DND-41 (cell line): ENCODE results near the gene KLK6.

Source experiments
- EZH2 ChIP-seq: IDR thresholded peaks from 3 replicates; pipeline ENCODE4 v1.6.1; 2012; ENCODE audit warnings: borderline replicate concordance, low read depth, mild to moderate bottlenecking, moderate library complexity, low read length, inconsistent platforms; ENCODE audit not compliant: severe bottlenecking
- TF ChIP-seq, protein P1 (sequence below): IDR thresholded peaks from 2 replicates; pipeline ENCODE4 v1.5.1; 2012; ENCODE audit warnings: borderline replicate concordance, low read length, moderate library complexity, mild to moderate bottlenecking; ENCODE audit not compliant: poor library complexity, severe bottlenecking; ENCODE audit errors: extremely low read depth

DNA sequence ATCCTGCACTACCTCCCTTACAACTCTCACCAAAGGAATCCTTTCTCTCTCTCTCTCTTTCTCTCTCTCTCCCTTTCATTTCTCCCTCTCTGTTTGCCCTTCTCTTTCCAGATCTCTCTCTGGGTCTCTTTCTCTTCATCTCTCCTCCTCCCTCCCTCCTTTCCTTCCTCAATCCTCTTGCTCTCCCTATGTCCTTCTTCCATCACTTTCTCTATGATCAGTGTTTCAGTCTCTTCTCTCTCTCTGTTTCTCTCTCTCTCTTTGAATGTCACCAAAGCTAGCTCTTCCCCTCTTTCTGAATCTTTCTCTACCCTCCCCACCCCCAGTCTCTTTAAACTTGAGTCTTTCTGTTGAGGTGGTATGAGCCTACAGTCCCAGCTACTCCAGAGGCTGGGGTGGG lies 38.4 kb downstream of the KLK6 start:
- TF ChIP-seq, protein P1, sequence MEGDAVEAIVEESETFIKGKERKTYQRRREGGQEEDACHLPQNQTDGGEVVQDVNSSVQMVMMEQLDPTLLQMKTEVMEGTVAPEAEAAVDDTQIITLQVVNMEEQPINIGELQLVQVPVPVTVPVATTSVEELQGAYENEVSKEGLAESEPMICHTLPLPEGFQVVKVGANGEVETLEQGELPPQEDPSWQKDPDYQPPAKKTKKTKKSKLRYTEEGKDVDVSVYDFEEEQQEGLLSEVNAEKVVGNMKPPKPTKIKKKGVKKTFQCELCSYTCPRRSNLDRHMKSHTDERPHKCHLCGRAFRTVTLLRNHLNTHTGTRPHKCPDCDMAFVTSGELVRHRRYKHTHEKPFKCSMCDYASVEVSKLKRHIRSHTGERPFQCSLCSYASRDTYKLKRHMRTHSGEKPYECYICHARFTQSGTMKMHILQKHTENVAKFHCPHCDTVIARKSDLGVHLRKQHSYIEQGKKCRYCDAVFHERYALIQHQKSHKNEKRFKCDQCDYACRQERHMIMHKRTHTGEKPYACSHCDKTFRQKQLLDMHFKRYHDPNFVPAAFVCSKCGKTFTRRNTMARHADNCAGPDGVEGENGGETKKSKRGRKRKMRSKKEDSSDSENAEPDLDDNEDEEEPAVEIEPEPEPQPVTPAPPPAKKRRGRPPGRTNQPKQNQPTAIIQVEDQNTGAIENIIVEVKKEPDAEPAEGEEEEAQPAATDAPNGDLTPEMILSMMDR, result no peak
- TF ChIP-seq EZH2, result no peak
